ENCODE data around the gene TMC2.

Gene TMC2

DNA sequence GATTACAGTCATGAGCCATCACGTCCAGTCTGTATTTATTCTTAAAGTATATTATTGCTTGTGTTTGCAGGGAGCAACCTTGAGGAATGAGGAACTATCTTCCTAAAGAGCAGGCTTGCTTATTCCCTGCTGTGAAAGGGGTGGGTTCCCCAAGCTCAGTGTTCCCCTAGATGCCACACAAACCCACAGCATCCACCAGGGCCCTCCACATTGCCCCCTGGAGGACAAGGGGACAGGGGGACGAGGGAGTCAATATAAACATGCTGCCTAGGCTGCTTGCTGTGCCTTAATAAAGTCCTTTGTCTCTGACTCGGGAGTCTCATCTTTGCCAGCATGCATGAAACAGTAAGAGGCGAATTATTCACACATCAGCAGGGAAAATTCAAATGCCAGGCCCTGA lies 135.6 kb downstream of the TMC2 start:
- no peak overlapping the region for H3K4me2 ChIP-seq (ENCODE audit: low read length)
- H3K36me3 ChIP-seq (ENCODE audit: control insufficient read depth, low read length): no peaks in the 10 kb centered on the region
- H3K79me2 ChIP-seq (ENCODE audit: control insufficient read depth, low read length): no peaks in the 10 kb centered on the region
- H3K27ac ChIP-seq (ENCODE audit: low read depth, low read length): no peak overlapping the region
- H3F3A ChIP-seq (ENCODE audit: control insufficient read depth, insufficient read depth): no peaks in the 10 kb centered on the region
- H3K4me1 ChIP-seq (ENCODE audit: control insufficient read depth, low read length): no peaks in the 10 kb centered on the region
- no peak overlapping the region for H3K4me3 ChIP-seq (ENCODE audit: low read length)
- H3K9me2 ChIP-seq (replicated peaks; ENCODE audit: control insufficient read depth, low read length): no peaks in the 10 kb centered on the region
- TF ChIP-seq, protein P1, sequence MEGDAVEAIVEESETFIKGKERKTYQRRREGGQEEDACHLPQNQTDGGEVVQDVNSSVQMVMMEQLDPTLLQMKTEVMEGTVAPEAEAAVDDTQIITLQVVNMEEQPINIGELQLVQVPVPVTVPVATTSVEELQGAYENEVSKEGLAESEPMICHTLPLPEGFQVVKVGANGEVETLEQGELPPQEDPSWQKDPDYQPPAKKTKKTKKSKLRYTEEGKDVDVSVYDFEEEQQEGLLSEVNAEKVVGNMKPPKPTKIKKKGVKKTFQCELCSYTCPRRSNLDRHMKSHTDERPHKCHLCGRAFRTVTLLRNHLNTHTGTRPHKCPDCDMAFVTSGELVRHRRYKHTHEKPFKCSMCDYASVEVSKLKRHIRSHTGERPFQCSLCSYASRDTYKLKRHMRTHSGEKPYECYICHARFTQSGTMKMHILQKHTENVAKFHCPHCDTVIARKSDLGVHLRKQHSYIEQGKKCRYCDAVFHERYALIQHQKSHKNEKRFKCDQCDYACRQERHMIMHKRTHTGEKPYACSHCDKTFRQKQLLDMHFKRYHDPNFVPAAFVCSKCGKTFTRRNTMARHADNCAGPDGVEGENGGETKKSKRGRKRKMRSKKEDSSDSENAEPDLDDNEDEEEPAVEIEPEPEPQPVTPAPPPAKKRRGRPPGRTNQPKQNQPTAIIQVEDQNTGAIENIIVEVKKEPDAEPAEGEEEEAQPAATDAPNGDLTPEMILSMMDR (IDR thresholded peaks at IDR 0.05; ENCODE audit: low read depth, low read length, poor library complexity, severe bottlenecking): peak; percentile 55
- no peak for TF ChIP-seq EZH2phosphoT487 (IDR thresholded peaks at IDR 0.05; ENCODE audit: borderline replicate concordance, low read length)
- H4K20me1 ChIP-seq (ENCODE audit: control insufficient read depth, insufficient read depth, low read depth, low read length): no peaks in the 10 kb centered on the region
- no peaks in the 10 kb centered on the region for H3K9me3 ChIP-seq (ENCODE audit: control insufficient read depth, insufficient read depth, low read length)
- 0 out of 2 replicates have a peak, but pooled peaks cover 3% of the 10 kb centered on the region for H3K27me3 ChIP-seq (ENCODE audit: control insufficient read depth, low read length)

DNA sequence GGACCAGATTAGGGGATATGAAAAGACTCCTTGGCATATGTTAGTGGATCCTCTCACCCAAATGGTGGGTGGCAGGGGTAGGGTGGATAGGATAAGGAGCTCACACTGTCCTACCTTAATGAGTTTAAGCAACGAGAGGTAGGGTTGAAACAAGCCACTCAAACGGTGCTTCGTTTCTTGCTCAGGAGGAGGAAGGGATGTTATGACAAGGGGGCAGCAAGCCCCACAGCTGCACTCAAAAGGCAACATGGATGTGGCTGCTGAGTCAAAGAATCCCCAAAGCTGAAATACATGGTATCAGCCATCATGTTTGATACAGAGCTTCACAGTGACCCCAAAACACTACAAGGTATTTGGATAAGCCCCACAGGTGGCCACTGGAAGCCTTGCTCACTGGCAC lies 136.1 kb downstream of the TMC2 start:
- Histone ChIP-seq H3K4me1 (ENCODE audit: control insufficient read depth, low read length) (no peaks in the 10 kb centered on the region), H3K9me3 (ENCODE audit: control insufficient read depth, insufficient read depth, low read length) (no peaks in the 10 kb centered on the region), H3F3A (ENCODE audit: control insufficient read depth, insufficient read depth) (no peaks in the 10 kb centered on the region), H3K27me3 (ENCODE audit: control insufficient read depth, low read length) (0 out of 2 replicates have a peak, but pooled peaks cover 3% of the 10 kb centered on the region), H3K79me2 (ENCODE audit: control insufficient read depth, low read length) (no peaks in the 10 kb centered on the region), H3K36me3 (ENCODE audit: control insufficient read depth, low read length) (no peaks in the 10 kb centered on the region), H3K9me2 (replicated peaks; ENCODE audit: control insufficient read depth, low read length) (no peaks in the 10 kb centered on the region), H3K4me2 (ENCODE audit: low read length) (no peak overlapping the region), H3K27ac (ENCODE audit: low read depth, low read length) (no peak overlapping the region), H3K4me3 (ENCODE audit: low read length) (no peak overlapping the region), H4K20me1 (ENCODE audit: control insufficient read depth, insufficient read depth, low read depth, low read length) (no peaks in the 10 kb centered on the region)
- TF ChIP-seq EZH2phosphoT487 (IDR thresholded peaks at IDR 0.05; ENCODE audit: borderline replicate concordance, low read length): no peak
- TF ChIP-seq, protein P1 (IDR thresholded peaks at IDR 0.05; ENCODE audit: low read depth, low read length, poor library complexity, severe bottlenecking): no peak

DNA sequence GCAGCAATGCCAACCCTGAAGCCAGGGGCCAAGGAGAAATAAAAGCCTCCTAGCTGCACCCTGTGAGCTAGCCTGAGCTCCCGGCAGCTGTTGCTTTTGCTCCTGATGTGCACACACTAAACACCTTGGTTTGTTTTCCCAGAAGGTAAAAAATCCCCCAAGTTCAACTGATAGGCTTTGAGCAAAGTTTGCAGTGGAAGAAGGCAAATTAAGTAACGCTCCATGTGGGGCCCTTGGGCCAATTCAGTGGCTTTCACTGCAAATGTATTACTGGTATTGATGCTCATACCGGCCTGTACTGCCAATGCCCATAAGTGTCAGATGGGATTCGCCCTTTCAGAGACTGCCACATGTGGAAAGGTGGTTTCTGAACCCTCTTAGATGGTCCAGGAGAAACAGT lies 137.1 kb downstream of the TMC2 start:
- Histone ChIP-seq H3K36me3 (ENCODE audit: control insufficient read depth, low read length) (no peaks in the 10 kb centered on the region), H3K9me2 (replicated peaks; ENCODE audit: control insufficient read depth, low read length) (no peaks in the 10 kb centered on the region), H3K4me1 (ENCODE audit: control insufficient read depth, low read length) (no peaks in the 10 kb centered on the region), H4K20me1 (ENCODE audit: control insufficient read depth, insufficient read depth, low read depth, low read length) (no peaks in the 10 kb centered on the region), H3K4me2 (ENCODE audit: low read length) (no peak overlapping the region), H3F3A (ENCODE audit: control insufficient read depth, insufficient read depth) (no peaks in the 10 kb centered on the region), H3K27ac (ENCODE audit: low read depth, low read length) (no peak overlapping the region), H3K79me2 (ENCODE audit: control insufficient read depth, low read length) (no peaks in the 10 kb centered on the region), H3K4me3 (ENCODE audit: low read length) (no peak overlapping the region), H3K9me3 (ENCODE audit: control insufficient read depth, insufficient read depth, low read length) (no peaks in the 10 kb centered on the region), H3K27me3 (ENCODE audit: control insufficient read depth, low read length) (0 out of 2 replicates have a peak, but pooled peaks cover 3% of the 10 kb centered on the region)
- TF ChIP-seq EZH2phosphoT487 (IDR thresholded peaks at IDR 0.05; ENCODE audit: borderline replicate concordance, low read length): no peak
- TF ChIP-seq, protein P1 (IDR thresholded peaks at IDR 0.05; ENCODE audit: low read depth, low read length, poor library complexity, severe bottlenecking): no peak
